HG02610 (cell line): Measurements from ENCODE around the gene MIDN.
"Not testable (repeated sequence)": the region's sequence is repeated elsewhere in the genome, so short reads cannot be mapped to it uniquely, and the experiment has no call there.

Source experiments
- ATAC-seq: cut with Tn5 transposase; IDR thresholded peaks from one replicate; pipeline ENCODE4 v1.9.1; 2021; ENCODE audit warnings: mild to moderate bottlenecking, moderate library complexity; ENCODE audit not compliant: unreplicated experiment

The MIDN gene

DNA sequence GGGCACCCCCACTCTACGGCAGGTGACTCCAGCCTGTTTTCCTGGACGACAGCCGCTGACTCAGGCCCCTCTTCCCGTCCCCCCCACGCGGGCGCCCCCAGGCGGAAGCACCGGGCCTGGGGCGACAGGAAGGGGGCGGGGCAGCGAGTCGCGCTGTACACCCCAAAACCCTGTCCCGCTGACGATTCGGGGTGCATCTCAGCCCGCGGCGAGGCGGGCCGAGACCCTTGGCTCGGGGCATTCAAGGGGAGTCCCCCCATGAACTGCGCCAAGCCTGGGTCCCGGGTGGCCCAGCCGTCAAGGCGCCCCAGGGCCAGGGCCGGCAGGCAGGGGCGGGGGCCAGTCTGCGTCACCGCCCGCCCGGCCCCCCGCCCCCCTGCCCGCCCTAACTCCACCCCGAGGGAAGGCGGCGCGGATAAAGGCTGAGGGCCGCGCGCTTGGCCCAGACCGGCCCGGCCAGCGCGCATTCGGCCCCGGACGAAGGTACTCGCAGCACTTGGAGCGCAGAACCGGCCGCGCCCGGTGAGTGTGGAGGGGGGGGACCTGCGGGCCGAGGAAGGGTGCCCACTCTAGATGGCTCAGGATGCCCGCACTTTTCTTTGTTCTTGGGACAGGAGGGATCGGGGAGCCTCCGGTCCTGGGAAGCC, at the start of gene MIDN:
TSS of gene MIDN (plus strand) at position 445 of the 647 bp plus-strand sequence. CDS start 1,714 bp downstream, outside the sequence.
- peak; percentile 14 for ATAC-seq

DNA sequence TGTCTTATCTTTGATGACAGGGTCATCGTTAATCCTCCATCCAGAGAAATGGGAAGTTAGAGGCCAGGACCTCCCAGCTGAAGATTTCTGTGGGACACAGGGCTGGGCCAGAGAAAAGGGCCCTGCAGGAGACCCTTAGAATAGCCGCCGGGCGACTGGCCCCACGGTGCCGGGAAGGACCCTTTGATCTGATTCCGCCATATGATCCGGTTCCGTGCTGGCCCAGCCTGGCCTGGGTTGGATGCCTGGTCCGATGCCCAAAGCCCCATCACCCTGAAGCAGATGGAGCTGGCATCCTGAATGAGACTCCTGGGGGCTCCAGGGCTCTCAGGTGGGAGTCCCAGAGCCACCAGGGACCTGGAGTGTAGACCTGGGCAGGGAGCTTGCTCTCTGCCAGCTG, 48.9 kb upstream of the MIDN start:
- no peak for ATAC-seq

DNA sequence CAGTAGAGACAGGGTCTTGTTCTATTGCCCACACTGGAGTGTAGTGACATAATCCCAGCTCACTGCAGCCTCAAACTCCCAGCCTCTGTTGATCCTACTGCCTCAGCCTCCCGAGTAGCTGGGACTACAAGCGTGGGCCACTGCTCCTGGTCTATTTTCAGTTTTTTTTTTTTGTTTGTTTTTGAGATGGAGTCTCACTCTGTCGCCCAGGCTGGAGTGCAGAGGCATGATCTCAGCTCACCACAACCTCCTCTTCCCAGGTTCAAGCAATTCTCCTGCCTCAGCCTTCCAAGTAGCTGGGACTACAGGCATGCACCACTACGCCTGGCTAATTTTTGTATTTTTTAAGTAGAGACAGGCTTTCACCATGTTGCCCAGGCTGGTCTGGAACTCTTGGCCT, 47.8 kb upstream of the MIDN start:
- not testable (repeated sequence) for ATAC-seq

DNA sequence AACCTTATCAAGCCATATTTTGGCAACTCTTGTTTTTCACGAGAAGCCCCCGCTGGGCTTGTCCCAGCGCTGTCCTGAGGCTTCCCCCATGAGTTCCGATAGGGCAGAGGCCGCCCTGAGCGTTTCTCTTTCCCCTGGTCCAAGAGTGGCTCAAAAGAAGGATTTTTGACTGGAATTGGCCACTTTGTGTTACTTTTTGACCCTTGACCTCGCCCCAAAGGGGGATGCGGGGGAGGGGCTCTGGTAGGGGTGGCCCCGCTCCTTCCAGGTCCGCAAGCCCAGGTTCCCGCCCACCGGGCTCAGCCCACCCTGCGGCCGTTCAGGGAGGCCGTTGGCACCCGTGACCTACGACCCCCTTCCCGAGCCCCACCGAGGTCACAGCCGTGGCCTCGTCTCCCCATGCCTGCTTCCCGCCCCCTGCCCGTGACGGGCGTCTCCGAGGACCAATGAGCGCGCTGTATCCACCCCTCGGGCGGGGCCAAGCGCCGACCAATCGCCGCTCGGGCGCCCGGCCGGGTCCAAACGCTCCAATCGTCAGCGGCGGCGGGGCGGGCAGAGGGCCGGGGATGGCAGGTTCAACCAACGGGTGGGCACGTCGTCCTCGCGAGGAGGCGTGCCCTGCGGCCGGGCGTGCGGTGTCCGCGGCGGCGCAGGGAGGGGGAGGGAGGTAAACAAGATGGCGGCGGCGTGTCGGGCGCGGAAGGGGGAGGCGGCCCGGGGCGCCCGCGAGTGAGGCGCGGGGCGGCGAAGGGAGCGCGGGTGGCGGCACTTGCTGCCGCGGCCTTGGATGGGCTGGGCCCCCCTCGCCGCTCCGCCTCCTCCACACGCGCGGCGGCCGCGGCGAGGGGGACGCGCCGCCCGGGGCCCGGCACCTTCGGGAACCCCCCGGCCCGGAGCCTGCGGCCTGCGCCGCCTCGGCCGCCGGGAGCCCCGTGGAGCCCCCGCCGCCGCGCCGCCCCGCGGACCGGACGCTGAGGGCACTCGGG, 43.0 kb upstream of the MIDN start, which contains the start of gene STK11:
TSS of gene STK11 (plus strand) at position 665 of the 986 bp plus-strand sequence. CDS start 1,136 bp downstream, outside the sequence.
- ATAC-seq, result peak; percentile 88

DNA sequence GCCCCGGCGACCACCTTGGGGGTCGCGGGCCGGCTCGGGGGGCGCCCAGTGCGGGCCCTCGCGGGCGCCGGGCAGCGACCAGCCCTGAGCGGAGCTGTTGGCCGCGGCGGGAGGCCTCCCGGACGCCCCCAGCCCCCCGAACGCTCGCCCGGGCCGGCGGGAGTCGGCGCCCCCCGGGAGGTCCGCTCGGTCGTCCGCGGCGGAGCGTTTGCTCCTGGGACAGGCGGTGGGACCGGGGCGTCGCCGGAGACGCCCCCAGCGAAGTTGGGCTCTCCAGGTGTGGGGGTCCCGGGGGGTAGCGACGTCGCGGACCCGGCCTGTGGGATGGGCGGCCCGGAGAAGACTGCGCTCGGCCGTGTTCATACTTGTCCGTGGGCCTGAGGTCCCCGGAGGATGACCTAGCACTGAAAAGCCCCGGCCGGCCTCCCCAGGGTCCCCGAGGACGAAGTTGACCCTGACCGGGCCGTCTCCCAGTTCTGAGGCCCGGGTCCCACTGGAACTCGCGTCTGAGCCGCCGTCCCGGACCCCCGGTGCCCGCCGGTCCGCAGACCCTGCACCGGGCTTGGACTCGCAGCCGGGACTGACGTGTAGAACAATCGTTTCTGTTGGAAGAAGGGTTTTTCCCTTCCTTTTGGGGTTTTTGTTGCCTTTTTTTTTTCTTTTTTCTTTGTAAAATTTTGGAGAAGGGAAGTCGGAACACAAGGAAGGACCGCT, 42.1 kb upstream of the MIDN start:
- ATAC-seq, result no peak

DNA sequence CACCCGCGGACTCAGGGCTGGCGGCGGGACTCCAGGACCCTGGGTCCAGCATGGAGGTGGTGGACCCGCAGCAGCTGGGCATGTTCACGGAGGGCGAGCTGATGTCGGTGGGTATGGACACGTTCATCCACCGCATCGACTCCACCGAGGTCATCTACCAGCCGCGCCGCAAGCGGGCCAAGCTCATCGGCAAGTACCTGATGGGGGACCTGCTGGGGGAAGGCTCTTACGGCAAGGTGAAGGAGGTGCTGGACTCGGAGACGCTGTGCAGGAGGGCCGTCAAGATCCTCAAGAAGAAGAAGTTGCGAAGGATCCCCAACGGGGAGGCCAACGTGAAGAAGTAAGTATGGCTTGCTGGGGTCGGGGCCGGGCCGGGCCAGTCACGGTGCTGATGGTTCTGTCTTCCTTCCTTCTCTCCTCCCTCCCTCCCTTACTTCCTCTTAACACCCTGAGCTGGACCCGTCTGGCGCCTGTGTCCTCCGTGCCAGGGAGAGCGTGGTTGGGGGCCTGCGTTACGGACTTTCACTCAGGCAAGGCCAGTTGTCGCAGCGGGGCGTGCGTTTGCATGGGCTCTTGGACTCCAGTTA, 41.4 kb upstream of the MIDN start:
- ATAC-seq, result no peak

DNA sequence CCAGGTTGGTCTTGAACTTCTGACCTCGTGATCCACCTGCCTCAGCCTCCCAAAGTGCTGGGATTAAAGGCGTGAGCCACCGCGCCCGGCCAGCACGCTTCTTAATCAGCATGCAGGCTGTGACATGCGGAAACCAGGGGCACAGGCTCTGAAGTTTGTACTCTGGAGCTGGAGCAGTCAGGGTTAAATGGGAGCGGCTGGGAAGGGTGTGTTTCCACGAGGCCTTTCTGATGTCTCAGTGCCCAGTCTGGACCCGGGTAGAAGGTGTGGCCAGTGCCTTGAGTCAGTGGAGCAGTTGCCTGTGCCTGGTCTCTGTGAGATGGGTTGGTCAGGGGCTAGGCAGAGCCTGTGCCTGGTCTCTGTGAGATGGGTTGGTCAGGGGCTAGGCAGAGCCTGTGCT, 39.6 kb upstream of the MIDN start:
- ATAC-seq, result not testable (repeated sequence)

DNA sequence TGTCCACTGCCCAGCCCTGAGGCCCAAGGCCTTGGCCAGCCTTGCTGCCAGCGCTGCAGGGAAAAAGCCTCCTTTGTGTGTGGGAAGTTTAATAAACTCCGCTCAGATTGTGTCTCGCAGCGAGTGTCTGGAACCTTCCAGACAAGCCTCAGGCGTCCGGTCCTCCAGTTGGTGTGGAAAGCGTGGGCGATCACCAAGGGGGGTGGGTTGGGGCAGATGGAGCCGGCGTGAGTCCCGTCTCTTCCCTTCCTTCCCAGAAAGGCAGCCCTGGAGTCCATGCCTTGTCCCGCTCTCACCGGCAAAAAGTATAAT, 38.2 kb upstream of the MIDN start:
- ATAC-seq, result no peak

DNA sequence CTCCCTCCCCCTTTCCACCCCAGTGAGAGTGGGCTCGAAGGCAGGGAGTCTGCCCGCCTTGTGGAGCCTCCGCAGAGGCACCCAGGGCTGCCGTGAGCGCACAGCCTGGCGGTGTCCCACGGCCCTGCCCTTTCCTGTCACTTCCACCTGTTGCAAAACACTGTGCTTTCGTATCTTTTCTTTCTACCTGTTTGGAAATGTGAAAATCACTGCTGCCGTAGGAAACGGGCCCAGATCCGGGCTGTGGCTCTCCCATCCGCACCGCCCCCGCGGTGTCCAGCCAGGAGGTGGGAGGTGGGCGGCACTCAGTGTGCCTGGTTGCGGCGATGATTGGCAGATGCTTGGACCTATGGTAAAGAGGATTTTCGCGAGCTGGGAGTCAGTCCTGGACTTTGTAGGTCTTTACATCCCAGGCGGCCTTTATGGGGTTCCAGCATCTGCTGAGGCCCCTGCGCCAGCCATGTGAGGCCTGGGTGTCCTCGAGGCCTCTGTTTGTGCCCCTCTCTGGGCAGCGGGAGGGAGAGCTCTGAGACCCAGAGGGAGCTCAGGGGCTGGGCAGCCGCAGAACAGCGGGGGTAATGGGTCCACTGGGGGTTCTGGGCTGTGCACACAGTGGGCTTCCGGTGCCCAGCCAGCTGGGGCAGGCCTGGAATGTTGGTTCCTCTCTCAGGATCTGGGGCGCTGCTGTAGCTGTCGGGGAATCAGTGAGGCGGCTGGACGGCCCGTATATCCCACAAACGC, 36.7 kb upstream of the MIDN start:
- no peak for ATAC-seq

DNA sequence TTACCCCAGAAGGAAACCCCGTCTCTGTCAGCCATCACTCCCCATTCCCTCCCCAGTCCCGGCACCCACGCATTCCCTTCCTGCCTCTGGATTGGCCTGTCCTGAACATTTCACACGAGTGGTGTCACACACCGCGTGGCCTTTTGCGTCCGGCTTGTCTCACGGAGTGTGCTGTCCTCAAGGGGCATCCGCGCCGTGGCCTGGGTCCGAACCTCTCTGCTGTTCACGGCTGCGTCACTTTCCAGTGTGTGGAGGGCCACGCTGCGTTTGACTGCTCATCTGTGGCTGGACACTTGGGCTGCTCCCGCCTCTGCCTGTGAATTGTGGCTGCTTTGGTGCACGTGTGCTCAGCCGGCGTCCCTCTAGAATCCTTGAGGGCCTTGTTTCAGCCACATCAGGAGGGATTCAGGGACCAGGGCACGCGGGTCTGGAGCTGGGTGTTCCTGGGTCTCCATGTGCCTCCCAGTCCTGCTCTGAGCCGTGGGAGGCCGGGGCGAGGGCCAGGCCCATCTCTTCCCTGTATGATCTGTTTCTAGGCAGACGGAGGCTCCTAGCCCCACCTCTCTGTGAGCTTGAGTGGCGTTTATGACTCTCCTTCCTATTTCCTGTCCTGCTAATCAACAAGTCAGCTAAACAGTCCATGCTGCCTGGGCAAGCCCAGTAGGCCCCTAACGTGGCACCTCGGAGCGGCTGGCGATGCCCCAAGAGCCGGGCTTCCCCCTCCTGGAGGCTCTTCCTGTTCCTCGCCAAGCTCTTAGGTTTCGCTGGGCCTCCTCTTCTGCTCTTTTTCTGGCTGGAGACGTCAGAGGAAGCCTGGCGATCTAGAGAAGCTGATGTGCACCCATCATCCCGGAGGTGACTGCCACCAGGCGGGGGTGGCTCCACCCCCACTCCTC, 34.7 kb upstream of the MIDN start:
- no peak for ATAC-seq

DNA sequence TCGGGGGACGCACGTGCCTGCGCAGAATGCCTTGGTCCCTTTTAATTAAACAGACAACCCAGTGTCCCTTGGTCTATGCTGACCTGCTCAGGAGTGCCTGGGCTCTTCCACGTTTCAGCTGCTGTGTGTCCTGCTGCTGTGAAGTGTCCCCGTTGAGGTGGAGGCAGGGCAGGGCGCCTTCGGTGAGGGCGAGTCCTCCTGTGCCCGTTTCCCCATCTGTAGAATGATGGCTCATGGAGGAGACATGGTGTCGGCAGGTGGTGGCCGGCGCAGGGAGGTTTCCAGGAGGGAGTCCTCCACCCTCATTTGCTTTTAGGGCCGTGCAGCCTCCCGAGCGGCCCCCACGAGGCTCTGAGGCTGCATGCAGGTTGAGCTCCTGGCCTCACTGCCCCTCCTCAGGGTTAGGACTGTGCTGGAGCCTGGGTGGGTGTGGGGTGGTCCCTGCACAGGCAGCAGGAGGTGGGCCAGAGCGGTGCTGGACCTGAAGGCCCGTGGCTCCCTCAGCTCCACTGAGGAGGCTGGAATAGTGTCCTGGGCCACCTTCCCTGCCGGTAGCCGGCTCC, 34.0 kb upstream of the MIDN start:
- ATAC-seq, result no peak

DNA sequence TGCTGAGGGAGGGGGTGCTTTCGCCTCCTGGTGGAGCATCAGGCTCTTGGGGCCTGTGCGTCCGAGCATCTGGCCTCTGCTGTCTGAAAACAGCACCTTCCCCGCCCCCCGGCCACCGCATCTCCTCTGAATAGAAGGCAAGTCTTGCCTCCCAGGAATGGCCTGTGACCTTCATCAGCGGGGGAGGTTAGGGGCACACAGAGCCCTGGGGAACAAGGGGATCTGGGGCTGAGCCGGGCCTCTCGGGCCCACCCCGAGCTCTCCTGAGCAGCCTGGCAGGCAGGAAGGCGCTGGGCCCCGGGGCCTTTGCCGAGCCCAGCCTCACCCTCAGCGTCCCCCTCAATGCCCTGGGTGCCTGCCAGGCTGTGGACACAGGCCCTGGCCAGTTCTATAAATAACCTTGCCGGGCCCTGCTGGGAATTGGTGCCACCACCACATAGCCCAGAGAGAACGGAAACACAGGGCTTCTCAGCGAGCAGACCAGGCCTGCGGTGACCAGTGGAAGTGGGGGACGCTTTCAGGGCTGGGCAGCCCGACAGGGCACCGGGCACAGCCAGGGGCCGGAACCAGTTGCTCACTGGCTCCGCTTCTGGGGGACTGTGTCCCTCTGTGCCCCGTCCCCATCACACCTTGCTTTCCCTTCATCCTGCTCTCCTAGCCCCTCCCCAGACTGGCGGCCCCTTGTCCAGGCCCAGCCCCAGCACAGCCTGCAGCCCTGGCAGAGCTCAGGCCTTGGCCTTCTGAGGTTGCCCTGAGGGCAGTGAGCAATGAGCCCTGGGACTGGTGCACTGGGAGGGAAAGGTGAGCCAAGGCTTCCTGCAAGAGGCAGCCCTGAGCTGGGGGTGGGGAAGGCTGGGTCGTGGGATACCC, 33.3 kb upstream of the MIDN start:
- no peak for ATAC-seq

DNA sequence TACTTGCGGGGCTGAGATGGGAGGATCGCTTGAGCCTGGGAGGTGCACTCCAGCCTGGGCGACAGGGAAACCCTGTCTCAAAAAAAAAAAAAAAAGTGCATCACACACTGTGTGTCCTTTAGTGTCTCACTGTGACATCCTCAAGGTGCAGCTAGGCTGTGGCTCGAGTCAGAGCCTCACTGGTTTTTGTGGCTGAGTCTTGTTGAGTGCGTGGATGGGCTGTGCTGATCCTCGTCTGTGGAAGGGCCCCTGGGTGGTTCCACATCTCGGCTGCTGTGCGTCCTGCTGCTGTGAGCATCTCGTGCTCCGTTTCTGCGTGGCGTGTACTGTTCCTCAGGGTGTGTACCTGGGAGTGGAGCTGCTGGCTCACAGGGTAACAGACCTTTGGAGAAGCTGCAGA, 31.6 kb upstream of the MIDN start:
- no peak for ATAC-seq

DNA sequence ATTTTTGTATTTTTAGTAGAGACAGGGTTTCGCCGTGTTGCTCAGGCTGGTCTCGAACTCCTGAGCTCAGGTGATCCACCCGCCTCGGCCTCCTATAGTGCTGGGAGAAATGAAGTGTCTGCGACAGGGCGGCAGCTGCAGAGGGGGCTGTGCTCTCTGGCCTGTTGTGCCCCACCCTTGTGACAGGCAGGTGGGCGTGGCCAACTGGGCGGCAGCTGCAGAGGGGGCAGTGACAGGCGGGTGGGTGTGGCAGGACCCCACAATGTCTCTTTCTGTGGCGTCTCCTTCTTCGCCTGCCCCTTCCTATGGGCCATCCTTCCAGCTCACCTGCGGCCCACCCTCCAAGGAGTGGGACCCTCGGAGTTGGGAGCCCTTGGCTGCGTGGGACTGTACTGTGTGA, 31.0 kb upstream of the MIDN start:
- no peak for ATAC-seq

DNA sequence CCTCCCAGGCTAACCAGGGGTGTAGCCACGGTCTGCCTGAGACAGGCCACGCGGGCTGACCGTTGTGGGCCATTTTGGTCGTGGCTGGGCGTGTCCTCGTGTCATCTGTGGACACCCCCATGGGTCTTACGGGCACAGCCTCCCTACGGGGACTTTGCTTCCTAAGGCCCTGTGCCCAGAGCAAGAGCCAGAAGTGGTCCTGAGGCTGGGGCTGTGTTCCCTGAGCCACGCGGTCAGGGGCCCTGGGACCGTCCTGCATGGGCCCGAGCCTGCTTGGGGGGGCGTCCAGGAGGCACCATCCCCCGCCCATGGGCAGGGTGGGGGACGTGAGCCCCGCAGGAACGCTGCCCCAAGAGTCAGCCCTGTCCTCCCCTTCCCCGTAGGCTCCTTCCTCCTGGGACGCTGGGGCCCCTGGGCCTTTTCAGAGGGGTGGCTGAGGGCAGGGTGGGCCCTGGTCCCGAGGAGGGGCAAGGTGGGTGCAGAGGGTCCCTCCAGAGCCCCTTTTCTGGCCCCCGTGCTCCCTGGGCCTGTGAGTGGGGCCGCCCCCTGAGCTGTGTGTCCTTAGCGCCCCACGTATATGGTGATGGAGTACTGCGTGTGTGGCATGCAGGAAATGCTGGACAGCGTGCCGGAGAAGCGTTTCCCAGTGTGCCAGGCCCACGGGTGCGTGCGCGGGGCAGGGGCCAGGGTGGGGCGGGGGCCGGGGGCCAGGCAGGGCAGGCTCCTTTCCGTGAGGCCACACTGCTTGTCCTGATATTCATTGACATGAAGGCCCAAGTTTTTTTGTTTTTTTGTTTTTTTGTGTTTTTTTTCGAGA, 29.4 kb upstream of the MIDN start:
- ATAC-seq, result no peak

DNA sequence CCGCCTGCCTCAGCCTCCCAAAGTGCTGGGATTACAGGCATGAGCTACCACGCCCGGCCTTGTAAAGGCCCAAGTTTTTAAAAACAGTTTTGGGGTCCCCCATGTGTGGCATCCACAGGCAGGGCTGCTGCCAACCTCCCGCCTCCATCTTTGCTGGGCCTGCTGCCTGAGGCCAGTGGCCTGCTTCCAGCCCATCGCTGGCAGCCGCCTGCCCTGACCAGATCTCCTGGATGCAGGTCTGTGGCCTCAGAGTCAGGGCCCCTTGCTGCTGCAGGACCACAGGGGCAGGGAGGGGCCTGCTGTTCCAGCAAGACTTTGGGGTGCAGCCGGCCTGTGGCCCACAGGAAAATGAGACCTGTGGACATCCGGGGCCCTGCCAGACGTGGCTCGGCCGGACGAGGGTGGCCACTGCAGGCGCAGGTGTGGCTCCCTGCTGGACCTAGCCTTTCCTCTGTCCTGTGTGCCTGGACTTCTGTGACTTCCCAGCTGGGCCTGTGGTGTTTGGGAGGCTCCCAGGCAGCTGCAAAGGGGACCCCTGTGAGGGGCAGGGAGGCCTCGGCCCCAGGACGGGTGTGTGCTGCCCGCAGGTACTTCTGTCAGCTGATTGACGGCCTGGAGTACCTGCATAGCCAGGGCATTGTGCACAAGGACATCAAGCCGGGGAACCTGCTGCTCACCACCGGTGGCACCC, 28.5 kb upstream of the MIDN start:
- ATAC-seq, result no peak

DNA sequence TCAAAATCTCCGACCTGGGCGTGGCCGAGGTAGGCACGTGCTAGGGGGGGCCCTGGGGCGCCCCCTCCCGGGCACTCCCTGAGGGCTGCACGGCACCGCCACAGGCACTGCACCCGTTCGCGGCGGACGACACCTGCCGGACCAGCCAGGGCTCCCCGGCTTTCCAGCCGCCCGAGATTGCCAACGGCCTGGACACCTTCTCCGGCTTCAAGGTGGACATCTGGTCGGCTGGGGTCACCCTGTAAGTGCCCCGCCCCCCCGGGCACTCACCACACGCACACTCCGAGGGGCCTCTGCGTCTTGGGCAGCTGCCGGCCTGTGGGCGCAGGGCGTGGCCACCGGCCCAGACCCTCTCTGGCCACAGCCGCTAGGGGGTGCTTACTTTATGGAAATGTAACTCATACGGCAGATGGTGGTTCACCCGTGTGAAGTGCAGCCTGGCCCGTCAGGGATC, 27.9 kb upstream of the MIDN start:
- no peak for ATAC-seq
